GM18858 (cell line): ENCODE data around the gene SCRN3.
"Not testable (repeated sequence)": the region's sequence is repeated elsewhere in the genome, so short reads cannot be mapped to it uniquely, and the experiment has no call there.

Experiments used
- ATAC-seq: cut with Tn5 transposase; IDR thresholded peaks from one replicate; pipeline ENCODE4 v1.9.1; 2021; ENCODE audit not compliant: unreplicated experiment

Gene SCRN3

DNA sequence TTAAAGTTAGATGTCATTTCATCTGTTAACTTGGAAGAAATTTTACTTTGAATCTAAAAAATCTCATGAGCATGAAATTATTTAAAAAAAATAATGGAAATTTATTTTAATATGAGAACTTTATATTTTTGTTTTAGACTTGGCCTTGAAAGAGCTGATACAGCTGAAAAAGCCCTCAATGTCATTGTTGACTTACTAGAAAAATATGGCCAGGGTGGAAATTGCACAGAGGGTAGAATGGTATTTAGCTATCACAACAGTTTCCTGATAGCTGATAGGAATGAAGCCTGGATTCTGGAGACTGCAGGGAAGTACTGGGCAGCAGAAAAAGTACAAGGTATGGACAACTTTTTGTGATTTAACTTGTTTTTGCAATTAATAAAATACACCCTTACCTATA lies 5.3 kb downstream of the SCRN3 start:
- no peak for ATAC-seq

GRCh38 chr2:174403628-174404027 lies 8.1 kb downstream of the SCRN3 start:
- no peak for ATAC-seq

DNA sequence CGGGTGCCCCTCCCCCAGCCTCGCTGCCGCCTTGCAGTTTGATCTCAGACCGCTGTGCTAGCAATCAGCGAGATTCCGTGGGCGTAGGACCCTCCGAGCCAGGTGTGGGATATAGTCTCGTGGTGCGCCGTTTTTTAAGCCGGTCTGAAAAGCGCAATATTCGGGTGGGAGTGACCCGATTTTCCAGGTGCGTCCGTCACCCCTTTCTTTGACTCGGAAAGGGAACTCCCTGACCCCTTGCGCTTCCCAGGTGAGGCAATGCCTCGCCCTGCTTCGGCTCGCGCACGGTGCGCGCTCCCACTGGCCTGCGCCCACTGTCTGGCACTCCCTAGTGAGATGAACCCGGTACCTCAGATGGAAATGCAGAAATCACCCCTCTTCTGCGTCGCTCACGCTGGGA lies 14.5 kb downstream of the SCRN3 start:
- ATAC-seq, result not testable (repeated sequence)

GRCh38 chr2:174412256-174412655 lies 16.7 kb downstream of the SCRN3 start:
- no peak for ATAC-seq

- ATAC-seq, result no peak
These were observed 32.7 kb downstream of the SCRN3 start for GRCh38 chr2:174428214-174428613.

DNA sequence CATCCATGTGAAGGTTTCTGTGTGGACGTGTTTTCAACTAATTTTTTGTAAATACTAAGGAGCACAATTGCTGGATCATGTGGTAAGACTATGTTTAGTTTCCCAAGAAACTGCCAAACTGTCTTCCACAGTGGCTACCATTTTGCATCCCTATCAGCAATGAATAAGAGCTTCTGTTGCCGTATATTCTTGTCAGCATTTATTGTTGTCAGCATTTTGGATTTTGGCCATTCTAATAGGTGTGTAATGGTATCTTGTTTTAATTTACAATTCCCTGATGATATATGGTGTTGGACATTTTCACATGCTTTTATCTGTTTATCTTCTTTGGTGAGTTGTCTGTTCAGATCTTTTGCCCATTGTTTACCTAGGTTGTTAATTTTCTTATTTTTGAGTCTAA lies 34.5 kb downstream of the SCRN3 start:
- ATAC-seq, result no peak

DNA sequence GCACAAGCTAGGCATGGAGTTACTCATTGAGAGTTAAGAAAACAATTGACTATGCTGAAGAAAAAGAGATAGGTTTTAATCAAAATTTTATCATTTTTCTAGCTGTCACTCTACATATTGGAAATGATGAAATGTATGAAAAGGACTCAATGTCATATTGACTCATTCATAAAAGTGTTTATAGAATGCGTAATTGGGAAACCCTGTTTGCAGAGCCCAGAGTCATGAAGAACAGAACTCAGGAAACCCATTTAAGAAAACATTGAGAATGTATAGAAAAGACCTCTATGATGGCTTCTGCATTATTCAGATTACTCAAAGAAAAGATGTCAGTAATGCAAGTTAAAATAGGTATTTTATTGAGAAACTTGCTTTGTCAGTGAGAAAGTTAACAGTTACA lies 36.4 kb downstream of the SCRN3 start:
- no peak for ATAC-seq

DNA sequence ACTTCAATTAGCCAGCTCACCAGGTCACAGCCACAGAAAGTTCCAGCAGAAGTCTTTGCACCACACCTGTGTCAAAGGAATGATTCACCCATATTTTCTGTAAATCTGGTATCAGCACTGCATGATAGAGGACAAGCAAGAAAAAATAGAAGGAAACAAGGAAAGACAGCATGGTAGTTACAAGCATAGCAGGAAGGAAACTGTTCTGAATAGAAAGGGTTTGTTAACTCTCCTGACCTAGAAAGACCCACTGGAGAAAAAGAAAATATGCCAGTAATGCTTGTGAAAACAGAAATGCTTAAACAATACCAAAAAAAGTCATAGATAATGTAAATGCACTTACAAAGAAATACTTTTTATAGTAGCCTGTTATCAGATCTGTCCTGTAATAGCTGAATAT lies 40.8 kb downstream of the SCRN3 start:
- ATAC-seq, result no peak

GRCh38 chr2:174438146-174438886 lies 42.8 kb downstream of the SCRN3 start:
- ATAC-seq, result no peak

DNA sequence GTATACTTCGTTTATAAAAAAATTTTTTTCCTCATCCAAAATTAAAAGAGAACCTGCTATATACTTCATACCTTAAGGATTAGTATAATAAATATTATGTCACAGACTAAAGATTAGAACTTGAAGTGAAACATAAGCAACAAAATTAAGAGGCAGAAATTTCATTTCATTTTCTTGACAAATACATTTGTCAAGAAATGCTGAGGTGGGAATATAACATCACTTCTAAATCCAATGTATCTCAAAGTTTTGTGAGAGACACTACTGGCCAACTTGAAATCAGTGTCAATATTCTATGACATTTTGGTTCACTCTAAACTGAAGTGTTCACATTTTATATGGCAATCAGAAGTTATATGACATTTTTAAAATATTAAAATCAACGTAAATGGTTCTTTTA lies 43.8 kb downstream of the SCRN3 start:
- no peak for ATAC-seq

- ATAC-seq, result no peak
These were observed 44.4 kb downstream of the SCRN3 start for GRCh38 chr2:174439950-174440349.

GRCh38 chr2:174442546-174443510 lies 47.3 kb downstream of the SCRN3 start:
- no peak for ATAC-seq

GRCh38 chr2:174444761-174445160 lies 49.2 kb downstream of the SCRN3 start:
- ATAC-seq, result no peak

GRCh38 chr2:174445248-174445647 lies 49.7 kb downstream of the SCRN3 start:
- no peak for ATAC-seq

- ATAC-seq, result no peak
These were observed 51.0 kb downstream of the SCRN3 start for GRCh38 chr2:174446531-174446930.

GRCh38 chr2:174449033-174449432 lies 53.5 kb downstream of the SCRN3 start:
- ATAC-seq, result no peak

- ATAC-seq, result no peak
These were observed 54.7 kb downstream of the SCRN3 start for GRCh38 chr2:174450021-174450816.

GRCh38 chr2:174454566-174454965 lies 59.0 kb downstream of the SCRN3 start:
- ATAC-seq, result no peak

GRCh38 chr2:174461221-174461620 lies 65.7 kb downstream of the SCRN3 start:
- no peak for ATAC-seq

GRCh38 chr2:174465327-174465726 lies 69.8 kb downstream of the SCRN3 start:
- no peak for ATAC-seq

- no peak for ATAC-seq
These were observed 78.3 kb downstream of the SCRN3 start for GRCh38 chr2:174473796-174474195.
